ENCODE results near the gene ABTB2.

The ABTB2 gene

GRCh38 chr11:34235189-34235588 lies 122.6 kb downstream of the ABTB2 start:
- POLR2A ChIA-PET = no interaction called here
- no peak for DNase-seq (ENCODE audit: extremely low spot score)
- CTCF ChIA-PET = no interaction called here
- TF ChIP-seq FOXK2 (IDR thresholded peaks at IDR 0.05) (no peak), HDGF (IDR thresholded peaks at IDR 0.05; ENCODE audit: borderline replicate concordance) (no peak), SUZ12 (IDR thresholded peaks at IDR 0.05) (no peak), ZNF384 (IDR thresholded peaks at IDR 0.05) (no peak), FOXA1 (IDR thresholded peaks at IDR 0.05) (no peak), TARDBP (IDR thresholded peaks at IDR 0.05) (no peak), L3MBTL2 (conservative IDR thresholded peaks at IDR 0.05) (no peak), ARNT (IDR thresholded peaks at IDR 0.05) (no peak), BHLHE40 (IDR thresholded peaks at IDR 0.05; ENCODE audit: borderline replicate concordance) (no peak), LEF1 (IDR thresholded peaks at IDR 0.05; ENCODE audit: borderline replicate concordance) (no peak), FOXM1 (IDR thresholded peaks at IDR 0.05; ENCODE audit: borderline replicate concordance) (no peak), ELF4 (IDR thresholded peaks at IDR 0.05) (no peak), CTBP1 (IDR thresholded peaks at IDR 0.05; ENCODE audit: borderline replicate concordance) (no peak)

GRCh38 chr11:34234086-34234740 lies 123.6 kb downstream of the ABTB2 start:
- no peak for TF ChIP-seq ARNT (IDR thresholded peaks at IDR 0.05)
- no peak for TF ChIP-seq ELF4 (IDR thresholded peaks at IDR 0.05)
- TF ChIP-seq FOXK2 (IDR thresholded peaks at IDR 0.05) = no peak
- no peak for TF ChIP-seq SUZ12 (IDR thresholded peaks at IDR 0.05)
- no peak for TF ChIP-seq NFRKB (IDR thresholded peaks at IDR 0.05)
- TF ChIP-seq L3MBTL2 (conservative IDR thresholded peaks at IDR 0.05) = no peak
- no peak for TF ChIP-seq BHLHE40 (IDR thresholded peaks at IDR 0.05; ENCODE audit: borderline replicate concordance)
- no peak for TF ChIP-seq CTBP1 (IDR thresholded peaks at IDR 0.05; ENCODE audit: borderline replicate concordance)
- no peak for TF ChIP-seq ZNF384 (IDR thresholded peaks at IDR 0.05)
- TF ChIP-seq TARDBP (IDR thresholded peaks at IDR 0.05) = no peak
- TF ChIP-seq SP1 (IDR thresholded peaks at IDR 0.05) = no peak
- no peak for TF ChIP-seq HDGF (IDR thresholded peaks at IDR 0.05; ENCODE audit: borderline replicate concordance)
- no peak for TF ChIP-seq FOXA1 (IDR thresholded peaks at IDR 0.05)
- no peak for TF ChIP-seq FOXM1 (IDR thresholded peaks at IDR 0.05; ENCODE audit: borderline replicate concordance)
- no peak for TF ChIP-seq PKNOX1 (IDR thresholded peaks at IDR 0.05)
- no peak for TF ChIP-seq LEF1 (IDR thresholded peaks at IDR 0.05; ENCODE audit: borderline replicate concordance)
- CTCF ChIA-PET = no interaction called here
- DNase-seq (ENCODE audit: extremely low spot score) = no peak
- POLR2A ChIA-PET = no interaction called here

- no peak for TF ChIP-seq ELF4 (IDR thresholded peaks at IDR 0.05)
- TF ChIP-seq PKNOX1 (IDR thresholded peaks at IDR 0.05) = no peak
- no peak for TF ChIP-seq NFRKB (IDR thresholded peaks at IDR 0.05)
- TF ChIP-seq BHLHE40 (IDR thresholded peaks at IDR 0.05; ENCODE audit: borderline replicate concordance) = no peak
- TF ChIP-seq ZNF384 (IDR thresholded peaks at IDR 0.05) = no peak
- TF ChIP-seq LEF1 (IDR thresholded peaks at IDR 0.05; ENCODE audit: borderline replicate concordance) = no peak
- TF ChIP-seq FOXA1 (IDR thresholded peaks at IDR 0.05) = no peak
- TF ChIP-seq CTBP1 (IDR thresholded peaks at IDR 0.05; ENCODE audit: borderline replicate concordance) = no peak
- TF ChIP-seq FOXK2 (IDR thresholded peaks at IDR 0.05) = no peak
- no peak for TF ChIP-seq TARDBP (IDR thresholded peaks at IDR 0.05)
- TF ChIP-seq L3MBTL2 (conservative IDR thresholded peaks at IDR 0.05) = no peak
- TF ChIP-seq ARNT (IDR thresholded peaks at IDR 0.05) = no peak
- no peak for TF ChIP-seq SUZ12 (IDR thresholded peaks at IDR 0.05)
- TF ChIP-seq FOXM1 (IDR thresholded peaks at IDR 0.05; ENCODE audit: borderline replicate concordance) = no peak
- no peak for TF ChIP-seq SP1 (IDR thresholded peaks at IDR 0.05)
- ChIA-PET CTCF (no interaction called here), POLR2A (no interaction called here)
- DNase-seq (ENCODE audit: extremely low spot score) = no peak
Measured at GRCh38 chr11:34233215-34233614, 124.6 kb downstream of the ABTB2 start.

- CTCF ChIA-PET = no interaction called here
- no peak for TF ChIP-seq NFRKB (IDR thresholded peaks at IDR 0.05)
- TF ChIP-seq SP1 (IDR thresholded peaks at IDR 0.05) = no peak
- no peak for TF ChIP-seq SUZ12 (IDR thresholded peaks at IDR 0.05)
- TF ChIP-seq FOXM1 (IDR thresholded peaks at IDR 0.05; ENCODE audit: borderline replicate concordance) = no peak
- no peak for TF ChIP-seq HDGF (IDR thresholded peaks at IDR 0.05; ENCODE audit: borderline replicate concordance)
- TF ChIP-seq ARNT (IDR thresholded peaks at IDR 0.05) = no peak
- TF ChIP-seq BHLHE40 (IDR thresholded peaks at IDR 0.05; ENCODE audit: borderline replicate concordance) = no peak
- TF ChIP-seq ELF4 (IDR thresholded peaks at IDR 0.05) = no peak
- TF ChIP-seq FOXK2 (IDR thresholded peaks at IDR 0.05) = no peak
- TF ChIP-seq LEF1 (IDR thresholded peaks at IDR 0.05; ENCODE audit: borderline replicate concordance) = no peak
- TF ChIP-seq CTBP1 (IDR thresholded peaks at IDR 0.05; ENCODE audit: borderline replicate concordance) = no peak
- TF ChIP-seq FOXA1 (IDR thresholded peaks at IDR 0.05) = no peak
- no peak for TF ChIP-seq PKNOX1 (IDR thresholded peaks at IDR 0.05)
- no peak for TF ChIP-seq L3MBTL2 (conservative IDR thresholded peaks at IDR 0.05)
- TF ChIP-seq ZNF384 (IDR thresholded peaks at IDR 0.05) = no peak
- TF ChIP-seq TARDBP (IDR thresholded peaks at IDR 0.05) = no peak
- POLR2A ChIA-PET = no interaction called here
- no peak for DNase-seq (ENCODE audit: extremely low spot score)
Measured at GRCh38 chr11:34232807-34233206, 125.0 kb downstream of the ABTB2 start.

GRCh38 chr11:34226210-34226609 lies 131.6 kb downstream of the ABTB2 start:
- no peak for TF ChIP-seq PKNOX1 (IDR thresholded peaks at IDR 0.05)
- no peak for TF ChIP-seq NFRKB (IDR thresholded peaks at IDR 0.05)
- no peak for TF ChIP-seq L3MBTL2 (conservative IDR thresholded peaks at IDR 0.05)
- TF ChIP-seq FOXA1 (IDR thresholded peaks at IDR 0.05) = no peak
- TF ChIP-seq SP1 (IDR thresholded peaks at IDR 0.05) = no peak
- no peak for TF ChIP-seq ELF4 (IDR thresholded peaks at IDR 0.05)
- TF ChIP-seq ZNF384 (IDR thresholded peaks at IDR 0.05) = no peak; the same call in 1 of the 2 replicates
- no peak for TF ChIP-seq BHLHE40 (IDR thresholded peaks at IDR 0.05; ENCODE audit: borderline replicate concordance)
- TF ChIP-seq CTBP1 (IDR thresholded peaks at IDR 0.05; ENCODE audit: borderline replicate concordance) = no peak
- no peak for TF ChIP-seq TARDBP (IDR thresholded peaks at IDR 0.05)
- TF ChIP-seq LEF1 (IDR thresholded peaks at IDR 0.05; ENCODE audit: borderline replicate concordance) = no peak
- no peak for TF ChIP-seq ARNT (IDR thresholded peaks at IDR 0.05)
- TF ChIP-seq HDGF (IDR thresholded peaks at IDR 0.05; ENCODE audit: borderline replicate concordance) = no peak
- POLR2A ChIA-PET = no interaction called here
- DNase-seq (ENCODE audit: extremely low spot score) = no peak
- CTCF ChIA-PET = interaction anchor here (0.6 to 0.7 kb wide), 2 partner anchors 56 to 141 kb away, joined by 3 read pairs; no protein-coding TSS in a partner anchor

Data from HEK293T (cell line).